Neural crest cell (in vitro differentiated cells): ENCODE data around the gene MYO15A. TPM values are rescaled to one million over a fixed set of nuclear protein-coding genes. Genes with fewer than 3 reads are reported as not detected.

Source experiments
- DNase-seq: peaks from one replicate; pipeline ENCODE4 v3.0.0; 2021; ENCODE audit warnings: low read depth, mixed read lengths, low spot score
- H3K27ac Mint-ChIP-seq: one replicate; pipeline ENCODE4 v1.8.0; 2021; ENCODE audit warnings: mild to moderate bottlenecking, mixed read lengths; ENCODE audit not compliant: unreplicated experiment
- H3K27me3 Mint-ChIP-seq: 2 replicates; pipeline ENCODE4 v1.8.0; 2021; ENCODE audit warnings: low read depth, mild to moderate bottlenecking, mixed read lengths
- H3K36me3 Mint-ChIP-seq: 2 replicates; pipeline ENCODE4 v1.8.0; 2021; ENCODE audit warnings: low read depth, mild to moderate bottlenecking, mixed read lengths
- H3K4me1 Mint-ChIP-seq: 2 replicates; pipeline ENCODE4 v1.8.0; 2021; ENCODE audit warnings: mixed read lengths
- H3K4me3 Mint-ChIP-seq: one replicate; pipeline ENCODE4 v1.8.0; 2021; ENCODE audit warnings: mild to moderate bottlenecking, mixed read lengths
- H3K9me3 Mint-ChIP-seq: 2 replicates; pipeline ENCODE4 v1.8.0; 2021; ENCODE audit warnings: mixed read lengths
- total RNA-seq: library from RNA; stranded (reverse); gene quantifications from 2 replicates; pipeline ENCODE4 v1.2.1, GENCODE V29; 2021
- TF ChIP-seq, protein P1 (sequence below): fragments of 200-600 bp; sonication (generic); conservative IDR thresholded peaks from 2 replicates; pipeline ENCODE4 v1.5.0; 2021; ENCODE audit warnings: antibody characterized with exemption, mild to moderate bottlenecking

Gene MYO15A
- total RNA-seq, 1 donor from 2014 or later: 1.6 TPM

DNA sequence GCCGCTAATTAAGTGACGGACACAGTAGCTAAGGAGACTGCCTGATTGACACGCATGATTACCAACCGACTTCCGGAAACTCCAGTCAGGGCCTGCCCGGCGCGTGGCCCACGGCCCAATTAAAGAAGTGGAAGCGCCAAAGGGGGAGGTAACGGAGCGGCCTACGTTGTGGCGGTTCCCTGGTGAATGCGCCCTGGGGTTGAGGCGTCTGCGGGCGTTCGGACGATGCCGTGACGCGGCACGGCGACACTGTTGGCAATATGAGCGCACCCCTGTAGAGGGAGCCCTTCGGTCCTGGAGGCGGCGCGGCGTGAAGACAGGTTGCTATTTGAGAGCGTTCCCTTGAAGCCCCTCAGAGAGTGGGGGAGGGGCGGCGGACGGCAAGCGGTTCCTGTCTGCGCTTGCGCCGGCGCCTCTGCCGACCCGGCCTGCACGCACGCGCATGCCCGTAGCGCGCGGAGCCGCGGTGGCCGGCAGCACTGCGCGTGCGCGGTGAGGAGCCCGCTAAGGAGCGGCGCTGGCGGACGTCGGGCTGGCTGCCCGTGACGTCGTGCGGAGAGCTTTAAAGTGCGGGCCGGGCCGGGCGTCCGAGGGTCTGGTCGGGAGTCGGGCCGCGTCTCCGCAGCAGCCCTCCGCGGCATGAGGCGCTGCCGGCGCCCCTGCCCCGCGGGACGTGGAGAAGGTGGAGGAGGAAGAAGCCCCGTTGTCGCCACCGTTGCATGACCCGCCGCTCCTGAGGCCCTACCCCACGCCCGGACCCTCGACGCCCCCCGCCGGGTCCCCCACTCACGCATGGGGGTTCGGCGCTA is 75.0 kb downstream of the MYO15A start, which contains the start of gene ALKBH5:
TSS of gene ALKBH5 (plus strand) at position 495 of the 809 bp plus-strand sequence. CDS start 416 bp downstream, outside the sequence.
- H3K9me3 Mint-ChIP-seq: no peaks in the 10 kb centered on the region
- H3K27me3 Mint-ChIP-seq: peaks cover 3% of the 10 kb centered on the region
- TF ChIP-seq, protein P1, sequence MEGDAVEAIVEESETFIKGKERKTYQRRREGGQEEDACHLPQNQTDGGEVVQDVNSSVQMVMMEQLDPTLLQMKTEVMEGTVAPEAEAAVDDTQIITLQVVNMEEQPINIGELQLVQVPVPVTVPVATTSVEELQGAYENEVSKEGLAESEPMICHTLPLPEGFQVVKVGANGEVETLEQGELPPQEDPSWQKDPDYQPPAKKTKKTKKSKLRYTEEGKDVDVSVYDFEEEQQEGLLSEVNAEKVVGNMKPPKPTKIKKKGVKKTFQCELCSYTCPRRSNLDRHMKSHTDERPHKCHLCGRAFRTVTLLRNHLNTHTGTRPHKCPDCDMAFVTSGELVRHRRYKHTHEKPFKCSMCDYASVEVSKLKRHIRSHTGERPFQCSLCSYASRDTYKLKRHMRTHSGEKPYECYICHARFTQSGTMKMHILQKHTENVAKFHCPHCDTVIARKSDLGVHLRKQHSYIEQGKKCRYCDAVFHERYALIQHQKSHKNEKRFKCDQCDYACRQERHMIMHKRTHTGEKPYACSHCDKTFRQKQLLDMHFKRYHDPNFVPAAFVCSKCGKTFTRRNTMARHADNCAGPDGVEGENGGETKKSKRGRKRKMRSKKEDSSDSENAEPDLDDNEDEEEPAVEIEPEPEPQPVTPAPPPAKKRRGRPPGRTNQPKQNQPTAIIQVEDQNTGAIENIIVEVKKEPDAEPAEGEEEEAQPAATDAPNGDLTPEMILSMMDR: peak; percentile 57
- peak; percentile 96 for DNase-seq
- peak within 1 kb of the TSS; percentile 98 for H3K4me3 Mint-ChIP-seq
- H3K27ac Mint-ChIP-seq: peak within 1 kb of the TSS; percentile 99
- peaks cover 4% of the 10 kb centered on the region for H3K36me3 Mint-ChIP-seq
- H3K4me1 Mint-ChIP-seq: peaks cover 57% of the 10 kb centered on the region

DNA sequence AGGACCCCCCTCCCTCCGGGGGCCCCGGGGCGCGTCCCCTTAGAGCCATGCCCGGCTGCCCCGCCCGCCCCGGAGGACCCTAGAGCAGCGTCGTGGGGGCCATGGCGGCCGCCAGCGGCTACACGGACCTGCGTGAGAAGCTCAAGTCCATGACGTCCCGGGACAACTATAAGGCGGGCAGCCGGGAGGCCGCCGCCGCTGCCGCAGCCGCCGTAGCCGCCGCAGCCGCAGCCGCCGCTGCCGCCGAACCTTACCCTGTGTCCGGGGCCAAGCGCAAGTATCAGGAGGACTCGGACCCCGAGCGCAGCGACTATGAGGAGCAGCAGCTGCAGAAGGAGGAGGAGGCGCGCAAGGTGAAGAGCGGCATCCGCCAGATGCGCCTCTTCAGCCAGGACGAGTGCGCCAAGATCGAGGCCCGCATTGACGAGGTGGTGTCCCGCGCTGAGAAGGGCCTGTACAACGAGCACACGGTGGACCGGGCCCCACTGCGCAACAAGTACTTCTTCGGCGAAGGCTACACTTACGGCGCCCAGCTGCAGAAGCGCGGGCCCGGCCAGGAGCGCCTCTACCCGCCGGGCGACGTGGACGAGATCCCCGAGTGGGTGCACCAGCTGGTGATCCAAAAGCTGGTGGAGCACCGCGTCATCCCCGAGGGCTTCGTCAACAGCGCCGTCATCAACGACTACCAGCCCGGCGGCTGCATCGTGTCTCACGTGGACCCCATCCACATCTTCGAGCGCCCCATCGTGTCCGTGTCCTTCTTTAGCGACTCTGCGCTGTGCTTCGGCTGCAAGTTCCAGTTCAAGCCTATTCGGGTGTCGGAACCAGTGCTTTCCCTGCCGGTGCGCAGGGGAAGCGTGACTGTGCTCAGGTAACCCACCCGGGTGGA is 75.8 kb downstream of the MYO15A start:
- peak overlapping the region; percentile 98 for H3K4me3 Mint-ChIP-seq
- no peak for DNase-seq
- H3K9me3 Mint-ChIP-seq: no peaks in the 10 kb centered on the region
- H3K27me3 Mint-ChIP-seq: peaks cover 3% of the 10 kb centered on the region
- TF ChIP-seq, protein P1: no peak
- H3K4me1 Mint-ChIP-seq: peaks cover 58% of the 10 kb centered on the region
- H3K27ac Mint-ChIP-seq: peak overlapping the region; percentile 81
- peaks cover 7% of the 10 kb centered on the region for H3K36me3 Mint-ChIP-seq

DNA sequence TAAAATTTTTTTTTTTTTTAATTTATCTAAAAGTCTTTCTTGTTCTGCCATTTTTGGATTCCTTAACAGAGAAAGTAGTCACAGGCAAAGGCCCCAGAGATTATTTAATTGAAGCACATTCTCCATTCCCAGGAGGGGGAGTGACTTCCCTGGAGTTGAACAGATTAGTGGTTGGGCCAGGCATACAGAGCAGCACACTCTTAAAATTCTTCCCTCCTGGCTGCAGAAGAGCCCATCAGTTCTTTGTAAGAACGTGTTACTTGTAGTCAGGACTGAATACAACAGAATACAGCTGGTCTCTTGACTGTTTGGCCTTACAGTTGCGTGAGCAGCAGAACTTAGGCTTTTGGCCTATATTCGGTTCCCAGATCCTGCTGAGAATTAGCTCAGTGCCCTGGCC is 76.8 kb downstream of the MYO15A start:
- Mint-ChIP-seq H3K4me1 (peaks cover 61% of the 10 kb centered on the region), H3K4me3 (peak overlapping the region; percentile 98), H3K9me3 (no peaks in the 10 kb centered on the region), H3K36me3 (peaks cover 11% of the 10 kb centered on the region), H3K27ac (no peak overlapping the region), H3K27me3 (peaks cover 3% of the 10 kb centered on the region)
- TF ChIP-seq, protein P1: no peak
- no peak for DNase-seq

DNA sequence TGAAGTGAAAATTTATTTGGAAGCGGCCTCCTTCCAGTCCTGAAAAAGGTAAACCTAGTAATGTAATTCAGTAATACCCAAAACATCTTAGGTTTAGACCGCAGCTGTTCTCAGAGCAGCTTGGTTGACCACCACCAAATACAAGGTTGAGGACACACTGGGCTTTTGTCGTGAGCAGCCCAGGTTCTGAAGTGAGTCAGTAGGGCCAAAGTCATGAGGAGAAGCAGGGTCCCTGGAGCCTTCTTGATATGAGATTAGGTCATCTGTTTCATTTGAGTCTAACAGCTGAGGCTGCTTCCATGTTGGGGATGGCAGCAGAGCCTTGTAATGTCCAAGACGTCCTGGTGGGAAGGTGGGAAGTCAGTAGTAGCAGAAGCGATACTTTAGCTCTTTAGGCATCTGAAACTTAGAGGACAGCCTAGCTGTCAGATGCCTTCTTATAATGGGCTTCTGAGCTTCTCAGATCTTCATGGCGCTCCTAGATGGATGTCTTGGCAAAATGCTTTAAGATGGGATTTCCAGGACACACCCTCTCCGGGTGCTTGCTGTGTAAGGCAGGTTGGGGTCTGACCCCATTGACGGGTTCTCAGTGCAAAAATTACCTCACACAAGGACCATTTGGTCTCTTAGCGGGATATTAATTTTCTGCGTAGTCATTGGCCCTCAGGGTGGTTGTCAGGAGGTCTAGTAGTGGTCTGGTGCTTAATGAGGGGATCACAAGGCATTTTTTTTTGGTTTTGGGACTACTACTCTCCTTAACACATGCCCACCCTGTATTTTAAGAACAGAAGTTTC is 77.5 kb downstream of the MYO15A start:
- H3K4me1 Mint-ChIP-seq: peaks cover 67% of the 10 kb centered on the region
- TF ChIP-seq, protein P1: no peak
- no peak overlapping the region for H3K27ac Mint-ChIP-seq
- peak overlapping the region; percentile 98 for H3K4me3 Mint-ChIP-seq
- H3K27me3 Mint-ChIP-seq: peaks cover 3% of the 10 kb centered on the region
- H3K9me3 Mint-ChIP-seq: no peaks in the 10 kb centered on the region
- H3K36me3 Mint-ChIP-seq: peaks cover 11% of the 10 kb centered on the region
- DNase-seq: no peak

DNA sequence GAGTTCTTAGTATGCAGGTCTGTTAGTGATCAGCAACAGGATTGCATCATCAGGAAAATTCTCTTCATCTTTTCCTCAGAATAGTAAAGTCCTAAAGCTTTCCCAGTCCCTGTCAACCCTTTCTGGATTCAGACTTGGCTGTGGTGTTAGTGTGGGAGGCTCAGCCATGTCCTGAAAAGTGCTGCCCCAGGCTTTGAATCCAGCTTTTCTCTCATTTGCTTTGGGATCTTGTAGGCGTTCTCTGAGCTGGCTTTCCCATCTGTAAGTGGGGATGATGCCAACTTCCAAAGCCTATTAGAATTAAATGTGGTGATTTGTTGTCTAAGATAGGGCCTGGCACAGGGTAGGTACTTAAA is 78.0 kb downstream of the MYO15A start:
- no peaks in the 10 kb centered on the region for H3K9me3 Mint-ChIP-seq
- H3K36me3 Mint-ChIP-seq: peaks cover 14% of the 10 kb centered on the region
- H3K27ac Mint-ChIP-seq: no peak overlapping the region
- H3K27me3 Mint-ChIP-seq: peaks cover 3% of the 10 kb centered on the region
- H3K4me1 Mint-ChIP-seq: peaks cover 72% of the 10 kb centered on the region
- TF ChIP-seq, protein P1: no peak
- no peak for DNase-seq
- H3K4me3 Mint-ChIP-seq: peak overlapping the region; percentile 98
